ENCODE measurements around the gene LANCL2.

LANCL2 gene

DNA sequence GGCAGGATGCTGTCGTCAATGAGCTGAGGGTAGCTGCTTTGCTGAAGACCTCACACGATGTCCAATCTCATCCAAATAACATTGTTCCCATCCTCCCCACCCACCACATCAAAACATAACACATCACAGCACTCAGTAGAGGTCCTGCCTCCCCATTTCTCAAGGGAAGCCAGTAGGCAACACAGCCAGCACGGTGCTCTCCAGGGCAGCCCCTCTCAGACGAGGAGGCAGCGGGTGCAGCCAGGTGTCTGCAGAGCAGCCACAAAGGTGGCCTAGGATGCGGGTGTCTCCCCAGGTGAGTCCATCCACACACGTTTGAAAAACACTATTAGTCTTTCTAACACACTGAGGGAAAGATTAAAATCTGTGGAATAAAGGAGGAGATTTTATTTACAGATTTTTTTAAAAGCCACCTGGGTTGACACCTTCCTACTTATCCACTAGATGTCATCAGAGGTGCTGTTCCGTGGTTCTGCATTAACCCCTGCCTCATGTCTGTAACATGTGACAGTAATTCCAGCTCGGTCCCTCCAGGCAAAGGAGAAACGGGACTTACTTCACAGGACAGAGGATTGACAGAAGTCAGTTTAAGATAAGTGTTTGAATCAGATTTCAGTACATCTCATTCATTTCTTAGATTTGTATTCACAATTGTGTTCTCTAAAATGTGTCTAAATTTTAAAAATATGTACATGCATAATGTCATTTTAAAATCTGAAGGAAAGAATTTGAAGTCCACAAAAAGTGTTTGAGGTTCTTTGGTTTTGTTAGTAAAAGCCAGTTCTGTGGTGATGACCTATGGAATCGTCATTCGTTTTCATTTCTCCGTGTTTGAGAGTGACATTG lies 68.0 kb downstream of the LANCL2 start:
- TF ChIP-seq, protein P1, sequence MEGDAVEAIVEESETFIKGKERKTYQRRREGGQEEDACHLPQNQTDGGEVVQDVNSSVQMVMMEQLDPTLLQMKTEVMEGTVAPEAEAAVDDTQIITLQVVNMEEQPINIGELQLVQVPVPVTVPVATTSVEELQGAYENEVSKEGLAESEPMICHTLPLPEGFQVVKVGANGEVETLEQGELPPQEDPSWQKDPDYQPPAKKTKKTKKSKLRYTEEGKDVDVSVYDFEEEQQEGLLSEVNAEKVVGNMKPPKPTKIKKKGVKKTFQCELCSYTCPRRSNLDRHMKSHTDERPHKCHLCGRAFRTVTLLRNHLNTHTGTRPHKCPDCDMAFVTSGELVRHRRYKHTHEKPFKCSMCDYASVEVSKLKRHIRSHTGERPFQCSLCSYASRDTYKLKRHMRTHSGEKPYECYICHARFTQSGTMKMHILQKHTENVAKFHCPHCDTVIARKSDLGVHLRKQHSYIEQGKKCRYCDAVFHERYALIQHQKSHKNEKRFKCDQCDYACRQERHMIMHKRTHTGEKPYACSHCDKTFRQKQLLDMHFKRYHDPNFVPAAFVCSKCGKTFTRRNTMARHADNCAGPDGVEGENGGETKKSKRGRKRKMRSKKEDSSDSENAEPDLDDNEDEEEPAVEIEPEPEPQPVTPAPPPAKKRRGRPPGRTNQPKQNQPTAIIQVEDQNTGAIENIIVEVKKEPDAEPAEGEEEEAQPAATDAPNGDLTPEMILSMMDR (IDR thresholded peaks at IDR 0.05; ENCODE audit: low read depth, low read length), result peak; percentile 72
- Histone ChIP-seq H3K27me3 (ENCODE audit: insufficient read depth, low read depth, severe bottlenecking) (no peaks in the 10 kb centered on the region), H3K4me3 (ENCODE audit: low read depth, low read length) (no peak overlapping the region), H3K27ac (no peak overlapping the region), H3K36me3 (peaks cover 2% of the 10 kb centered on the region), H3K9me3 (ENCODE audit: severe bottlenecking) (no peaks in the 10 kb centered on the region)
- DNase-seq, result peak; percentile 69

DNA sequence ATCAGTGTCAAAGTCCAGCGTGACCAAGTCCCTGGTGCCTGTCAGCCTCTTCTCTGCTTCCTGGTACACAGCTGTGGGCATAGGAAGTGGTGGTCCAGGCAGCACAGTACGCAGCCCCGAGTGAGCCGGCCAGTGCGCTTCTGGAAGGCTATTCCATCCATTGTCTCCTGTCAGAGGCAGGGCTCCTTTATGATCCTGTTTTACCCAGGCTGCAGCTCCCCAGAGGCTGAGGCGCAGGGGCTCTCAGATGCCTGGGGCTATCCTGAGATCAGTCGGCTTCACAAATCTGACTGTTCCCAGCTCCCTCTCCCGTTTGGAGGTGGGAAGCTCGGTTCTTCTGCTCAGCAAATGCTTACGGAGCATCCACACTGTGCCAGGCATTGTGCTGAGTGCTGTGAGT lies 70.3 kb downstream of the LANCL2 start:
- H3K36me3 ChIP-seq, result no peaks in the 10 kb centered on the region; the same call in 1 of the 2 replicates
- H3K4me3 ChIP-seq (ENCODE audit: low read depth, low read length), result no peak overlapping the region
- no peak overlapping the region for H3K27ac ChIP-seq
- no peaks in the 10 kb centered on the region for H3K9me3 ChIP-seq (ENCODE audit: severe bottlenecking)
- TF ChIP-seq, protein P1 (IDR thresholded peaks at IDR 0.05; ENCODE audit: low read depth, low read length), result no peak
- no peak for DNase-seq
- no peaks in the 10 kb centered on the region for H3K27me3 ChIP-seq (ENCODE audit: insufficient read depth, low read depth, severe bottlenecking)

- no peaks in the 10 kb centered on the region for H3K27me3 ChIP-seq (ENCODE audit: insufficient read depth, low read depth, severe bottlenecking)
- H3K27ac ChIP-seq, result no peak overlapping the region
- H3K9me3 ChIP-seq (ENCODE audit: severe bottlenecking), result no peaks in the 10 kb centered on the region
- no peak overlapping the region for H3K4me3 ChIP-seq (ENCODE audit: low read depth, low read length)
- no peak for DNase-seq
- TF ChIP-seq, protein P1 (IDR thresholded peaks at IDR 0.05; ENCODE audit: low read depth, low read length), result no peak
- H3K36me3 ChIP-seq, result no peaks in the 10 kb centered on the region; the same call in 1 of the 2 replicates
These were observed 71.3 kb downstream of the LANCL2 start for GRCh38 chr7:55436457-55436856.

DNA sequence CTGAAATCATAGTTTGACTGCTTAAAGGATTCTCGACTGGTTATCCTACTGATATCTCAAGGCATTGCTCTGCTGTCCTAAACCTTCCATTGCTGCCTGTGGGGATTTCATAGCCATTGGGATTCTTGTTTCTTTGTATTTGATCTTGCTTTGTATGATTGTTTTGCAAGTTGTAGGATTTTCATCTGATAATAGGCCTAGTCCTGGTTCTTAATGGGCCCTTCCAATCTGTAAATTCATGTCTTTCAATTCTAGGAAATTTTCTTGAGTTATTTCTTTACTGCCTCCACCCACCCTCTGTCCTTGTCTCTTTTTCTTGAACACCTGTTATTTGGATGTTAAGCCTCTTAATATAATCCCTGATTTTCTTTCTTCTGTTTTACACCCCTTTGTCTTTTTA lies 72.2 kb downstream of the LANCL2 start:
- no peaks in the 10 kb centered on the region for H3K27me3 ChIP-seq (ENCODE audit: insufficient read depth, low read depth, severe bottlenecking)
- no peaks in the 10 kb centered on the region for H3K36me3 ChIP-seq
- TF ChIP-seq, protein P1 (IDR thresholded peaks at IDR 0.05; ENCODE audit: low read depth, low read length), result no peak
- H3K4me3 ChIP-seq (ENCODE audit: low read depth, low read length), result no peak overlapping the region
- DNase-seq, result no peak
- peak overlapping the region; percentile 56 for H3K27ac ChIP-seq
- no peaks in the 10 kb centered on the region for H3K9me3 ChIP-seq (ENCODE audit: severe bottlenecking)

GRCh38 chr7:55438085-55438756 lies 73.1 kb downstream of the LANCL2 start:
- TF ChIP-seq, protein P1 (IDR thresholded peaks at IDR 0.05; ENCODE audit: low read depth, low read length), result no peak
- Histone ChIP-seq H3K27ac (peak overlapping the region; percentile 56), H3K36me3 (no peaks in the 10 kb centered on the region), H3K9me3 (ENCODE audit: severe bottlenecking) (no peaks in the 10 kb centered on the region), H3K27me3 (ENCODE audit: insufficient read depth, low read depth, severe bottlenecking) (no peaks in the 10 kb centered on the region), H3K4me3 (ENCODE audit: low read depth, low read length) (no peak overlapping the region)
- no peak for DNase-seq
